Uterus (tissue), 4 donors: Measurements from ENCODE around the gene EVI5. TPM values are rescaled to one million over a fixed set of nuclear protein-coding genes. Genes with fewer than 3 reads are reported as not detected.

Experiments used
- DNase-seq, 2 donors: peaks; one replicate each; pipeline ENCODE4 v3.0.0-alpha.2; 2019 to 2020
- H3K27ac ChIP-seq, 2 donors: fragments of 200-600 bp; sonication (generic); 1 replicate in 1 of 2; 2 replicates in 1 of 2; pipeline ENCODE4 v1.5.1; 2016 to 2018
- H3K27me3 ChIP-seq, 2 donors: fragments of 200-600 bp; sonication (generic); one replicate each; pipeline ENCODE4 v1.5.1; 2018 to 2019; ENCODE audit warnings: control low read depth in 1 of 2
- H3K36me3 ChIP-seq, 2 donors: fragments of 200-600 bp; sonication (generic); one replicate each; pipeline ENCODE4 v1.5.1; 2019; ENCODE audit warnings: control low read depth in 1 of 2
- H3K4me1 ChIP-seq, 2 donors: fragments of 200-600 bp; sonication (generic); one replicate each; pipeline ENCODE4 v1.5.1; 2018 to 2019; ENCODE audit warnings: control low read depth in 1 of 2
- H3K4me3 ChIP-seq, 2 donors: fragments of 200-600 bp; sonication (generic); 1 replicate in 1 of 2; 2 replicates in 1 of 2; pipeline ENCODE4 v1.5.1; 2018 to 2019; ENCODE audit warnings: mild to moderate bottlenecking in 1 of 2
- H3K9me3 ChIP-seq, 2 donors: fragments of 200-600 bp; sonication (generic); one replicate each; pipeline ENCODE4 v1.5.1; 2019; ENCODE audit warnings: control low read depth in 1 of 2
- POLR2A ChIP-seq, 2 donors: fragments of 450-650 bp; IDR thresholded peaks; one replicate each; pipeline ENCODE4 v1.6.1; 2016; ENCODE audit warnings: antibody characterized with exemption in 2 of 2, mild to moderate bottlenecking in 1 of 2, moderate library complexity in 1 of 2
- intact Hi-C: fragments of 100-400 bp; cut with DNase I; formaldehyde crosslinking; loops from one replicate; pipeline ENCODE4 v1.15.1; 2023; ENCODE audit warnings: low total_unique reads
- total RNA-seq, 4 donors: library from RNA; depleted of rRNA in 3 of 4; stranded (reverse); fragments of >200 nt in 3 of 4; gene quantifications; one replicate each; pipeline versions ENCODE4 v1.1.0 to v1.2.4, GENCODE V29; 2014 to 2023
- TF ChIP-seq, protein P1 (sequence below), 4 experiments: fragments of 200-600 bp in 2 of 4; fragments of 450-650 bp in 2 of 4; sonication (generic) in 2 of 4; IDR thresholded peaks; one replicate each; pipeline ENCODE4 v1.5.1; 2016 to 2019; ENCODE audit warnings: antibody characterized with exemption in 4 of 4, mild to moderate bottlenecking in 2 of 4, moderate library complexity in 1 of 4
- donor health status: DM: yes; HTN: yes; CAD: no.

The EVI5 gene
- total RNA-seq, 4 donors from 2014 or later = 53.0 to 112 (median 58.4) TPM

DNA sequence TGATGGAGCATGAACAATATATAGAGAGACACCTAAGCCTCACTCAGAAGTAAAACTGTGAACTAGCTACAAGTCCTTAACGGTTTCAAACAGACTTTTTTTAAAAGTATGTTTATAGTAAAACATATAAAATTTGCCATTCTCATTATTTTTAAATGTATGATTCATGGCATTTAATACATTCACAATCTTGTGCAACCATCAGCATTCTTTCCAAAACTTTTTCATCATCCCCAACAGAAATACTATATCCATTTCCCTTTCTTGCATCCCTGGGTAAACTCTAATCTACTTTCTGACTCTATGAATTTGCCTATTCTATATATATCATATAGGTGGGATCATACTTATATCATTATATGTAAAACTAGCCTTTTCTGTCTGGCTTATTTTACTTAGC, 25.5 kb downstream of the EVI5 start:
- Histone ChIP-seq H3K36me3 (no peaks in the 10 kb centered on the region), H3K27me3 (no peaks in the 10 kb centered on the region), H3K4me1 (no peaks in the 10 kb centered on the region), H3K27ac (no peak overlapping the region), H3K4me3 (no peak overlapping the region), H3K9me3 (no peaks in the 10 kb centered on the region)
- TF ChIP-seq POLR2A (IDR thresholded peaks at IDR 0.05) = no peak
- TF ChIP-seq, protein P1, sequence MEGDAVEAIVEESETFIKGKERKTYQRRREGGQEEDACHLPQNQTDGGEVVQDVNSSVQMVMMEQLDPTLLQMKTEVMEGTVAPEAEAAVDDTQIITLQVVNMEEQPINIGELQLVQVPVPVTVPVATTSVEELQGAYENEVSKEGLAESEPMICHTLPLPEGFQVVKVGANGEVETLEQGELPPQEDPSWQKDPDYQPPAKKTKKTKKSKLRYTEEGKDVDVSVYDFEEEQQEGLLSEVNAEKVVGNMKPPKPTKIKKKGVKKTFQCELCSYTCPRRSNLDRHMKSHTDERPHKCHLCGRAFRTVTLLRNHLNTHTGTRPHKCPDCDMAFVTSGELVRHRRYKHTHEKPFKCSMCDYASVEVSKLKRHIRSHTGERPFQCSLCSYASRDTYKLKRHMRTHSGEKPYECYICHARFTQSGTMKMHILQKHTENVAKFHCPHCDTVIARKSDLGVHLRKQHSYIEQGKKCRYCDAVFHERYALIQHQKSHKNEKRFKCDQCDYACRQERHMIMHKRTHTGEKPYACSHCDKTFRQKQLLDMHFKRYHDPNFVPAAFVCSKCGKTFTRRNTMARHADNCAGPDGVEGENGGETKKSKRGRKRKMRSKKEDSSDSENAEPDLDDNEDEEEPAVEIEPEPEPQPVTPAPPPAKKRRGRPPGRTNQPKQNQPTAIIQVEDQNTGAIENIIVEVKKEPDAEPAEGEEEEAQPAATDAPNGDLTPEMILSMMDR (IDR thresholded peaks at IDR 0.05) = no peak
- intact Hi-C loops = no loop called here
- DNase-seq = no peak

- Histone ChIP-seq H3K36me3 (no peaks in the 10 kb centered on the region), H3K4me3 (no peak overlapping the region), H3K27me3 (no peaks in the 10 kb centered on the region), H3K4me1 (no peaks in the 10 kb centered on the region), H3K9me3 (no peaks in the 10 kb centered on the region), H3K27ac (no peak overlapping the region)
- DNase-seq = no peak
- intact Hi-C loops = no loop called here
- TF ChIP-seq, protein P1 (IDR thresholded peaks at IDR 0.05) = no peak
- TF ChIP-seq POLR2A (IDR thresholded peaks at IDR 0.05) = no peak
These were observed 28.4 kb downstream of the EVI5 start for GRCh38 chr1:92756537-92756936.

GRCh38 chr1:92755541-92756461, 29.1 kb downstream of the EVI5 start:
- H3K27ac ChIP-seq = no peak overlapping the region
- H3K9me3 ChIP-seq = no peaks in the 10 kb centered on the region
- no peak overlapping the region for H3K4me3 ChIP-seq
- peak in 1 of 2 donors; percentile 21 for DNase-seq
- H3K4me1 ChIP-seq = no peaks in the 10 kb centered on the region
- intact Hi-C loops = no loop called here
- no peak for TF ChIP-seq POLR2A (IDR thresholded peaks at IDR 0.05)
- TF ChIP-seq, protein P1 (IDR thresholded peaks at IDR 0.05) = no peak
- H3K27me3 ChIP-seq = no peaks in the 10 kb centered on the region
- no peaks in the 10 kb centered on the region for H3K36me3 ChIP-seq

- Histone ChIP-seq H3K4me1 (no peaks in the 10 kb centered on the region), H3K9me3 (no peaks in the 10 kb centered on the region), H3K36me3 (no peaks in the 10 kb centered on the region), H3K27me3 (no peaks in the 10 kb centered on the region), H3K27ac (no peak overlapping the region), H3K4me3 (no peak overlapping the region)
- TF ChIP-seq, protein P1 (IDR thresholded peaks at IDR 0.05) = no peak
- DNase-seq = no peak
- intact Hi-C loops = no loop called here
These were observed 30.2 kb downstream of the EVI5 start for GRCh38 chr1:92754719-92755050.

DNA sequence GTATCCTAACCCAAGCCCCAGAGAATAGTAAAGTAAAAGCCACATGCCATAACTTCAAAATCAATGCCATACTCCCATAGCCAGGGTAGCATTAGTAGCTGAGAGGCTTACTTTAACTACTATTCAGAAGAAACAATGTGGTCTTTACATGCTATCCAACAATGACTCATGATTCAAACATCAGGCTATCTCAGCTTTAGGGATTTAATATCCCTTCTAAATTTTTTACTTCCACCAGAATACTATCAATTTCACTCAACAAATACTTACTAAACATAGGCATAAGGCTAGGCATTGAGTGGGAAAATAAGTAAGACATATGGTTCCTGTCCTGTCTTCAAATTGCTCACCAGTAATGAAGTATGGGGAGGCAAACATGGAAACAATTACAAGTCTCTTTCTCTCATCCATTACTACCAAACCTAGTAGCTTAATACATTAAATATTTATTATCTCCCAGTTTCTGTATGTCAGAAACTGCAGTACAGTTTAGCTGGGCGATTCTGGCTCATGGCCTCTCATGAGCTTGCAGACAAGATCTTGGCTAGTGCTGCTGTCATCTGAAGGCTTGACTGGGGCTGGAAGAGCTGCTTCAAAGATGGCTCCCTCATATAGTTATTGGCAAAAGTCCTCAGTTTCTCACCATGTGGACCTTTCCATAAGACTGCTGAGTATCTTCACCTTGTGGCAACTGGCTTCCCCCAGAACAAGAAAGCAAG, 30.7 kb downstream of the EVI5 start:
- Histone ChIP-seq H3K27ac (no peak overlapping the region), H3K9me3 (no peaks in the 10 kb centered on the region), H3K27me3 (no peaks in the 10 kb centered on the region), H3K36me3 (no peaks in the 10 kb centered on the region), H3K4me1 (no peaks in the 10 kb centered on the region), H3K4me3 (no peak overlapping the region)
- intact Hi-C loops = no loop called here
- DNase-seq = no peak
- TF ChIP-seq POLR2A (IDR thresholded peaks at IDR 0.05) = no peak
- TF ChIP-seq, protein P1 (IDR thresholded peaks at IDR 0.05) = no peak
